Fibroblast of upper back skin (primary cell): Measurements from ENCODE around the gene KYAT1.
"Not testable (repeated sequence)": the region's sequence is repeated elsewhere in the genome, so short reads cannot be mapped to it uniquely, and the experiment has no call there.

Experiments used
- DNase-seq: peaks from one replicate; pipeline ENCODE4 v3.0.0-alpha.2; 2013

Gene KYAT1

GRCh38 chr9:128882677-128883603, 1.2 kb upstream of the KYAT1 start:
- peak; percentile 25 for DNase-seq

GRCh38 chr9:128877852-128878251, 3.9 kb downstream of the KYAT1 start:
- no peak for DNase-seq

- not testable (repeated sequence) for DNase-seq
Observed at GRCh38 chr9:128870941-128871265, 10.8 kb downstream of the KYAT1 start.

- no peak for DNase-seq
Observed at GRCh38 chr9:128870128-128870940, 11.4 kb downstream of the KYAT1 start.

- DNase-seq = peak; percentile 37
Observed at GRCh38 chr9:128863647-128864046, 18.1 kb downstream of the KYAT1 start.

GRCh38 chr9:128862401-128862851, 19.3 kb downstream of the KYAT1 start:
- no peak for DNase-seq

GRCh38 chr9:128861501-128861900, 20.2 kb downstream of the KYAT1 start:
- no peak for DNase-seq

- DNase-seq = no peak
Observed at GRCh38 chr9:128860937-128861336, 20.8 kb downstream of the KYAT1 start.

- not testable (repeated sequence) for DNase-seq
Observed at GRCh38 chr9:128858476-128858875, 23.3 kb downstream of the KYAT1 start.

- DNase-seq = not testable (repeated sequence)
Observed at GRCh38 chr9:128854454-128854853, 27.3 kb downstream of the KYAT1 start.

- DNase-seq = not testable (repeated sequence)
Observed at GRCh38 chr9:128852646-128853045, 29.1 kb downstream of the KYAT1 start.

- DNase-seq = peak; percentile 20
Observed at GRCh38 chr9:128851779-128852600, 29.8 kb downstream of the KYAT1 start.

GRCh38 chr9:128851024-128851423, 30.7 kb downstream of the KYAT1 start:
- DNase-seq = not testable (repeated sequence)

GRCh38 chr9:128847803-128848202, 33.9 kb downstream of the KYAT1 start:
- no peak for DNase-seq

GRCh38 chr9:128846680-128847030, 35.1 kb downstream of the KYAT1 start:
- no peak for DNase-seq

GRCh38 chr9:128845186-128845931, 36.4 kb downstream of the KYAT1 start:
- DNase-seq = no peak

- not testable (repeated sequence) for DNase-seq
Observed at GRCh38 chr9:128843171-128843570, 38.6 kb downstream of the KYAT1 start.

GRCh38 chr9:128841694-128842492, 39.9 kb downstream of the KYAT1 start:
- no peak for DNase-seq

GRCh38 chr9:128840524-128840923, 41.2 kb downstream of the KYAT1 start:
- DNase-seq = no peak

GRCh38 chr9:128838338-128838737, 43.4 kb downstream of the KYAT1 start:
- DNase-seq = no peak

- DNase-seq = no peak
Observed at GRCh38 chr9:128836509-128837145, 45.1 kb downstream of the KYAT1 start.
